Osteoblast (primary cell): ENCODE measurements around the gene BIN1. TPM values are rescaled to one million over a fixed set of nuclear protein-coding genes. Genes with fewer than 3 reads are reported as not detected.

Experiments used
- DNase-seq: peaks from one replicate; pipeline ENCODE4 v3.0.0; 2011; ENCODE audit warnings: low spot score, mixed read lengths; ENCODE audit not compliant: insufficient read length; ENCODE audit errors: missing footprints
- H2AFZ ChIP-seq: 2 replicates; pipeline ENCODE4 v1.6.0; 2011; ENCODE audit warnings: mild to moderate bottlenecking, low read length
- H3K27ac ChIP-seq: 2 replicates; pipeline ENCODE4 v1.5.1; 2011; ENCODE audit warnings: mild to moderate bottlenecking, low read depth, low read length, moderate library complexity
- H3K27me3 ChIP-seq: 2 replicates; pipeline ENCODE4 v1.6.0; 2012; ENCODE audit warnings: mild to moderate bottlenecking, control low read depth, inconsistent platforms, low read length, moderate library complexity; ENCODE audit not compliant: insufficient read depth
- H3K36me3 ChIP-seq: 2 replicates; pipeline ENCODE4 v1.5.1; 2011; ENCODE audit warnings: mild to moderate bottlenecking, low read length, control low read depth, moderate library complexity; ENCODE audit not compliant: insufficient read depth
- H3K4me1 ChIP-seq: 2 replicates; pipeline ENCODE4 v1.5.1; 2011; ENCODE audit warnings: mild to moderate bottlenecking, low read length, control low read depth, moderate library complexity; ENCODE audit not compliant: insufficient read depth
- H3K4me2 ChIP-seq: 2 replicates; pipeline ENCODE4 v1.6.0; 2011; ENCODE audit warnings: mild to moderate bottlenecking, low read length; ENCODE audit not compliant: insufficient read depth
- H3K4me3 ChIP-seq: fragments of 200-600 bp; sonication (generic); 3 replicates; pipeline ENCODE4 v1.5.1; 2012; ENCODE audit warnings: mild to moderate bottlenecking, low read length, inconsistent platforms; ENCODE audit not compliant: insufficient read depth
- H3K79me2 ChIP-seq: 2 replicates; pipeline ENCODE4 v1.6.0; 2012; ENCODE audit warnings: mild to moderate bottlenecking, low read length, control low read depth, inconsistent platforms; ENCODE audit not compliant: insufficient read depth
- H3K9me3 ChIP-seq: 2 replicates; pipeline ENCODE4 v1.5.1; 2011; ENCODE audit warnings: low read depth, low read length, control low read depth
- H4K20me1 ChIP-seq: 2 replicates; pipeline ENCODE4 v1.6.0; 2012; ENCODE audit warnings: mild to moderate bottlenecking, low read length, control low read depth; ENCODE audit not compliant: insufficient read depth
- total RNA-seq: library from RNA; depleted of rRNA; stranded (reverse); fragments of >200 nt; gene quantifications from 2 replicates; pipeline ENCODE4 v1.2.3, GENCODE V29; 2012
- TF ChIP-seq, protein P1 (sequence below): IDR thresholded peaks from 2 replicates; pipeline ENCODE4 v1.5.1; 2011; ENCODE audit warnings: mild to moderate bottlenecking, low read depth, low read length, moderate library complexity; ENCODE audit errors: extremely low read depth

The BIN1 gene
- total RNA-seq, 1 donor: 85.4 TPM

DNA sequence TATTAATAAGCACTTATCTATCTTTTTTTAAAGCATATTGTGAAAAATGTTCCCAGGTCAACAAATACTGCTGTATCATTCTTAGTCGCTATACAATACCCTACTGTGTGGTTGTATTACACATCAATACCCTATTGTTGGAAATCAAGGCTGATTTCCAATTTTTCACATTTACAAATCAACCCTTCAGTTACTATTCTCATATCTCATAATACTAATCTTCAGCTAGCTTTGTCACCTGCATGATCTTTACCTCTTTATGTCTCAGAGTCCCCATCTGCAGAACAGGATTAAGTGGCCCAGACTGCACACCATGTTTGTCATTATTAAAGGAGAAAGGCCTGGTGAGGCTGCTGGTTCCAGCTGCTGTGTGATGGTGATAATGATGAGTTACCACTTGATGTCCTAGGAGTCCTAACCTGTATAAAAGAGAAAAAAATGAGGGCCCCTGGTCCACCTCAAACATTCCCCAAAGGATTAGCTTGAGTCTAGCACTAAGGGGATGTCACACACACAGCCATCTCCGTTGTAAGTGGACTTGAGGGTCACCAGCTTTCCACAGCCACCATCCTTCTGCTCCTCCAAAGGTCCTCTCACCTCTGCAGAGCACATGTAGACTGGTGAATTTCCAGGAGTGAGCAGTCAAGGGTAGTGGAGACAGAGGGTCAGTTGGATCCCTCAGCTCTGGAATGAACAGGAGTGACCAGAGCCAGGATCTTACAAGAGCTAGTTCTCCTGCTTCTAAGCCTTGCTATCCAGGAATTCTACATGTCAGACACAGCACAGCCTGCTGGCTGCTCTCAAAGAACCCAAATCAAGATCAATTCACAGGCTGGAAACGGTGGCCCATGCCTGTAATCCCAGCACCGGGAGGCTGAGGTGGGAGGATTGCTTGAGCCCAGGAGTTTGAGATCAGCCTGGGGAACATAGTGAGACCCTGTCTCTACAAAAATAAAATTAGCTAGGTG is 36.0 kb upstream of the BIN1 start:
- no peak for DNase-seq
- no peaks in the 10 kb centered on the region for H3K79me2 ChIP-seq
- H3K4me3 ChIP-seq: no peak overlapping the region
- no peaks in the 10 kb centered on the region for H4K20me1 ChIP-seq
- peak overlapping the region; percentile 91 for H2AFZ ChIP-seq
- H3K9me3 ChIP-seq: no peaks in the 10 kb centered on the region
- no peak overlapping the region for H3K4me2 ChIP-seq
- no peaks in the 10 kb centered on the region for H3K27me3 ChIP-seq
- H3K4me1 ChIP-seq: peaks cover 36% of the 10 kb centered on the region
- TF ChIP-seq, protein P1, sequence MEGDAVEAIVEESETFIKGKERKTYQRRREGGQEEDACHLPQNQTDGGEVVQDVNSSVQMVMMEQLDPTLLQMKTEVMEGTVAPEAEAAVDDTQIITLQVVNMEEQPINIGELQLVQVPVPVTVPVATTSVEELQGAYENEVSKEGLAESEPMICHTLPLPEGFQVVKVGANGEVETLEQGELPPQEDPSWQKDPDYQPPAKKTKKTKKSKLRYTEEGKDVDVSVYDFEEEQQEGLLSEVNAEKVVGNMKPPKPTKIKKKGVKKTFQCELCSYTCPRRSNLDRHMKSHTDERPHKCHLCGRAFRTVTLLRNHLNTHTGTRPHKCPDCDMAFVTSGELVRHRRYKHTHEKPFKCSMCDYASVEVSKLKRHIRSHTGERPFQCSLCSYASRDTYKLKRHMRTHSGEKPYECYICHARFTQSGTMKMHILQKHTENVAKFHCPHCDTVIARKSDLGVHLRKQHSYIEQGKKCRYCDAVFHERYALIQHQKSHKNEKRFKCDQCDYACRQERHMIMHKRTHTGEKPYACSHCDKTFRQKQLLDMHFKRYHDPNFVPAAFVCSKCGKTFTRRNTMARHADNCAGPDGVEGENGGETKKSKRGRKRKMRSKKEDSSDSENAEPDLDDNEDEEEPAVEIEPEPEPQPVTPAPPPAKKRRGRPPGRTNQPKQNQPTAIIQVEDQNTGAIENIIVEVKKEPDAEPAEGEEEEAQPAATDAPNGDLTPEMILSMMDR: no peak
- peak overlapping the region; percentile 81 for H3K27ac ChIP-seq
- H3K36me3 ChIP-seq: no peaks in the 10 kb centered on the region

DNA sequence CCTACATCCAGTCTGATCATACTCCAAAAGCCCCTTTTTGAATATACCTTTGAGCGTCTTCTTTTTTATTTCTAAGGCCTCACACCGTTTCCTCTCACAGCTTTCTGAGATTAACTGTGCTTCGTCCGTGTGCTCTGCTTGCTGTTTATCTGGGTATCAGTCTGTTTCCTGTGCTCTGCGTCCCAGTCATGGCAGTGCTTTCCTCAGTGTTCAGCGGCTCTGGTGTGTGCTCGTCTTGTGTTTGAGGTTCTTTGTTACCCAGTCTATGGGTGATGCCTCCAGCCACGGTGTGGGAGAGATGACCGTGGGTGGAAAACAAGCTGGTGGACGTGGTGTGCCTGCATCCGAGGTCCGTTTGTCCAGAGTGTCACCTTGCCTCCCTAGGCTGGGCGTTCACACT is 33.6 kb upstream of the BIN1 start:
- no peak overlapping the region for H3K4me2 ChIP-seq
- H3K79me2 ChIP-seq: no peaks in the 10 kb centered on the region
- H4K20me1 ChIP-seq: no peaks in the 10 kb centered on the region
- DNase-seq: no peak
- TF ChIP-seq, protein P1: no peak
- H2AFZ ChIP-seq: peak overlapping the region; percentile 32
- H3K4me3 ChIP-seq: no peak overlapping the region
- peaks cover 19% of the 10 kb centered on the region for H3K4me1 ChIP-seq
- H3K9me3 ChIP-seq: no peaks in the 10 kb centered on the region
- no peak overlapping the region for H3K27ac ChIP-seq
- no peaks in the 10 kb centered on the region for H3K36me3 ChIP-seq
- no peaks in the 10 kb centered on the region for H3K27me3 ChIP-seq

DNA sequence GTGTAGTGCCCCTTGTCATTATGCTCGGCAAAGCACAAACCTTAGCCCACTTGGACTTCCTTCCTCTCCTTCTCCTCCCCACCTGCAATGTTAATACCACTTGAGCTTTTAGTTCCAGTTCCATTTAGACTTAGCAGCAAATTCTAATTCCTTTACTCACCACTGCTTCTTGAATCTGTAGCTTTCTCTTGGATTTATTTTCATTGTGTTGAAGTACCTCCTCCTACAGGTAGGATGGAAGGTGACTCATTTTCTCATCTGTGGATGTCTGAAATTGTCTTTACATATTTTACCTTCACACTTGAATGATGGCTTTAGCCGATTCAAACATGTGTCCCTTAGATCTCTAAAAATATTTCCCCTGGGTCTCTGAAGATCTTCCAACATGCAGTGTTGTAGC is 32.8 kb upstream of the BIN1 start:
- TF ChIP-seq, protein P1: no peak
- H2AFZ ChIP-seq: no peak overlapping the region
- H3K27ac ChIP-seq: no peak overlapping the region
- H4K20me1 ChIP-seq: no peaks in the 10 kb centered on the region
- no peak for DNase-seq
- no peaks in the 10 kb centered on the region for H3K9me3 ChIP-seq
- H3K79me2 ChIP-seq: no peaks in the 10 kb centered on the region
- H3K4me3 ChIP-seq: no peak overlapping the region
- H3K27me3 ChIP-seq: no peaks in the 10 kb centered on the region
- no peaks in the 10 kb centered on the region for H3K36me3 ChIP-seq
- no peak overlapping the region for H3K4me2 ChIP-seq
- peaks cover 13% of the 10 kb centered on the region for H3K4me1 ChIP-seq

DNA sequence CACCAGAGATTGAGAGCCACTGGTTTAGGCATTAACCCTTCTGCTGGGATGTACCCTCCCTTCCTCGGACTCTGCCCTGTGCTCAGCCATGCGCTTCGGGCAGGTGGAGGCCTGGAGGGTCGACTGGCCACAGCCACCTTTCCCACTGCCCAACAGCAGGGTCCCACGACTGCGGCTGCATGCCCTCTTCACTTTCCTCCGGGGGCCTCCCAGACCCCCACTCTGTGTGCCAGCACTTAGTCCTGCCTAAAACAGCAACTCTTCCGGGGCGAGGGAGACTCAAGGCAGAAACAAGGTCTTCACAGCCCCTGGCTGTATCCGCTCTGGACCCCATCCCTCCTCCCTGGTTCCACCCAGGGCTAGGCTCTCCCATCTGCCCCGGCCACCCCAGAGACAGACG is 31.3 kb upstream of the BIN1 start:
- Histone ChIP-seq H3K9me3 (no peaks in the 10 kb centered on the region), H3K4me2 (no peak overlapping the region), H2AFZ (no peak overlapping the region), H3K4me3 (no peak overlapping the region), H3K79me2 (no peaks in the 10 kb centered on the region), H3K27me3 (no peaks in the 10 kb centered on the region), H3K4me1 (no peaks in the 10 kb centered on the region), H3K36me3 (no peaks in the 10 kb centered on the region), H3K27ac (no peak overlapping the region), H4K20me1 (no peaks in the 10 kb centered on the region)
- DNase-seq: no peak
- TF ChIP-seq, protein P1: no peak
